Panc1 (cell line): Measurements from ENCODE around the gene NAA16.

Source experiments
- CTCF ChIP-seq: fragments of 450-650 bp; IDR thresholded peaks from 2 replicates; pipeline ENCODE4 v1.5.1; 2017; ENCODE audit warnings: mild to moderate bottlenecking
- POLR2AphosphoS5 ChIP-seq: IDR thresholded peaks from 2 replicates; pipeline ENCODE4 v1.6.1; 2012; ENCODE audit warnings: mild to moderate bottlenecking, low read depth, low read length, moderate library complexity
- TCF7L2 ChIP-seq: IDR thresholded peaks from 2 replicates; pipeline ENCODE4 v1.6.1; 2011; ENCODE audit warnings: mild to moderate bottlenecking, low read depth, low read length, inconsistent platforms

DNA sequence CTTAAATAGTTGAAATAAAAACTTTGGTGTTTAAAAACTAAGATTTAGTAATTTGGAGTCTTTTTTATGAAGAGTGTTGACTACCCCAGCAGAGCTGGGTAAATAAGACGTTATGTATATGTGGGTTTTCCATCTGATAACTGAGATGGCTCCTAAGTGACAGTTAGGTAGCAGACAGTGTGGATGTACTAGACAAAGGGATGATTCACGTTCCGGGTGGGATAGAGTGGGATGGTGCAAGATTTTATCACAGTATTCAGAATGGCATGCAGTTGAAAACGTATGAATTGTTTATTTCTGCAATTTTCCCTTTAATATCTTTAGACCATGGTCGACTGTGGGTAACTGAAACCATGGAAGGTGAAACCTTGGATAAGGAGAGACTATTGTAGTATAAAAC, 50.4 kb downstream of the NAA16 start:
- TF ChIP-seq CTCF (no peak), POLR2AphosphoS5 (no peak), TCF7L2 (no peak)
